CD4-positive, alpha-beta T cell (primary cell): ENCODE data around the gene TNIK. TPM values are rescaled to one million over a fixed set of nuclear protein-coding genes. Genes with fewer than 3 reads are reported as not detected.
A peak's percentile ranks its signal among the peaks of the same experiment; 100 is the strongest.

Experiments
- ATAC-seq: fragments of 200-7000 bp; cut with Tn5 transposase; one replicate; pipeline ENCODE4 v1.10.0; 2022; ENCODE audit warnings: mild to moderate bottlenecking; ENCODE audit not compliant: poor library complexity
- CTCF ChIA-PET: fragments of 350-600 bp; sonication (Branson Sonifier 250); formaldehyde crosslinking; loops from one replicate; lab custom pipeline; 2021; ENCODE audit warnings: antibody characterized with exemption, inconsistent platforms; lab: Charles Lee
- POLR2A ChIA-PET: fragments of 350-600 bp; sonication (Branson Sonifier 250); formaldehyde crosslinking; loops from one replicate; lab custom pipeline; 2021; ENCODE audit warnings: antibody characterized with exemption, inconsistent platforms; lab: Charles Lee
- DNase-seq, 14 experiments: peaks; one replicate each; pipeline ENCODE4 v3.0.0-alpha.2; 2013 to 2020; ENCODE audit warnings: mixed read lengths in 2 of 14
- H3K27ac ChIP-seq, 2 donors: one replicate each; pipeline versions ENCODE4 v1.5.1 to v1.7.0; 2013; ENCODE audit warnings: low read length in 2 of 2, low read depth in 1 of 2, mild to moderate bottlenecking in 1 of 2
- H3K27me3 ChIP-seq, 2 experiments: 1 replicate in 1 of 2; 2 replicates in 1 of 2; pipeline versions ENCODE4 v1.6.1 to v1.7.0; 2013; ENCODE audit warnings: low read length in 2 of 2, control low read depth in 1 of 2, mild to moderate bottlenecking in 1 of 2, moderate library complexity in 1 of 2; ENCODE audit not compliant: insufficient read depth in 2 of 2, control insufficient read depth in 1 of 2
- H3K36me3 ChIP-seq: one replicate; pipeline ENCODE4 v1.6.1; 2013; ENCODE audit warnings: low read length, control low read depth; ENCODE audit not compliant: insufficient read depth
- H3K4me1 ChIP-seq: one replicate; pipeline ENCODE4 v1.6.1; 2013; ENCODE audit warnings: low read length, control low read depth; ENCODE audit not compliant: insufficient read depth
- H3K4me3 ChIP-seq: one replicate; pipeline ENCODE4 v1.5.1; 2013; ENCODE audit warnings: mild to moderate bottlenecking, low read length, moderate library complexity
- H3K9me3 ChIP-seq, 2 experiments: 1 replicate in 1 of 2; 2 replicates in 1 of 2; pipeline versions ENCODE4 v1.6.1 to v1.7.0; 2013; ENCODE audit warnings: low read length in 2 of 2, mild to moderate bottlenecking in 2 of 2, control low read depth in 1 of 2, moderate library complexity in 1 of 2; ENCODE audit not compliant: control insufficient read depth in 1 of 2, insufficient read depth in 1 of 2
- H3K27ac Mint-ChIP-seq: one replicate; pipeline ENCODE4 v1.8.0; 2020; ENCODE audit warnings: mixed read lengths
- H3K27me3 Mint-ChIP-seq: one replicate; pipeline ENCODE4 v1.8.0; 2021; ENCODE audit warnings: mixed read lengths
- H3K36me3 Mint-ChIP-seq: one replicate; pipeline ENCODE4 v1.8.0; 2021; ENCODE audit warnings: low read depth, mixed read lengths
- H3K4me1 Mint-ChIP-seq: one replicate; pipeline ENCODE4 v1.8.0; 2021; ENCODE audit warnings: low read depth, mixed read lengths
- H3K4me3 Mint-ChIP-seq: one replicate; pipeline ENCODE4 v1.8.0; 2020; ENCODE audit warnings: mild to moderate bottlenecking, mixed read lengths
- H3K9me3 Mint-ChIP-seq: one replicate; pipeline ENCODE4 v1.8.0; 2020; ENCODE audit warnings: mixed read lengths
- CTCF ChIP-seq: fragments of 200-600 bp; IDR thresholded peaks from one replicate; pipeline ENCODE4 v1.8.0; 2022; ENCODE audit warnings: antibody characterized with exemption, mild to moderate bottlenecking
- intact Hi-C, 2 experiments: fragments of 100-400 bp; cut with DNase I in 1 of 2; cut with micrococcal nuclease in 1 of 2; formaldehyde crosslinking; loops; one replicate each; pipeline versions ENCODE4 v1.15.1 to v1.9.0; 2023 to 2025; cut with DNase I, micrococcal nuclease
- total RNA-seq, 174 experiments: library from RNA in 2 of 174; stranded (reverse) in 2 of 174; gene quantifications; one replicate each; pipeline ENCODE4 v1.2.3 and lab custom pipeline; 2021 to 2026

The TNIK gene
- total RNA-seq, 2 experiments from 2014 or later = 71.0 to 78.3 TPM

- POLR2A ChIA-PET = no interaction called here
Observed at GRCh38 chr3:171028025-171028778, 432.0 kb downstream of the TNIK start.

GRCh38 chr3:171026597-171027293 is 433.5 kb downstream of the TNIK start, which contains the start of gene SLC2A2:
SLC2A2 (minus strand) TSS chr3:171026720; CDS start chr3:171026670, 50 bp downstream.
- POLR2A ChIA-PET = no interaction called here
- Histone ChIP-seq H3K4me1 (peaks cover 6% of the 10 kb centered on the region), H3K36me3 (no peaks in the 10 kb centered on the region), H3K4me3 (no peak within 1 kb of the TSS), H3K27me3 (peaks cover 5 to 9% of the 10 kb centered on the region in 2 experiments), H3K27ac (no peak within 1 kb of the TSS), H3K9me3 (no peaks in the 10 kb centered on the region)
- intact Hi-C loops = no loop called here
- H3K4me1 Mint-ChIP-seq = no peaks in the 10 kb centered on the region
- H3K36me3 Mint-ChIP-seq = no peaks in the 10 kb centered on the region
- DNase-seq = no peak
- TF ChIP-seq CTCF = no peak
- ATAC-seq = no peak
- no peaks in the 10 kb centered on the region for H3K9me3 Mint-ChIP-seq
- CTCF ChIA-PET = no interaction called here
- H3K4me3 Mint-ChIP-seq = no peak within 1 kb of the TSS
- H3K27me3 Mint-ChIP-seq = peaks cover 31% of the 10 kb centered on the region
- H3K27ac Mint-ChIP-seq = no peak within 1 kb of the TSS

More at GRCh38 chr3:171028025-171028778, 432.0 kb downstream of the TNIK start:
- Histone ChIP-seq H3K36me3 (no peaks in the 10 kb centered on the region), H3K9me3 (no peaks in the 10 kb centered on the region), H3K27me3 (peaks cover 5 to 8% of the 10 kb centered on the region in 2 experiments), H3K4me1 (peaks cover 6% of the 10 kb centered on the region), H3K27ac (no peak overlapping the region), H3K4me3 (peak overlapping the region; percentile 37)
- peak in 9 of 14 experiments; percentile 0 to 28 (median 12) for DNase-seq
- ATAC-seq = peak; percentile 48
- H3K36me3 Mint-ChIP-seq = no peaks in the 10 kb centered on the region
- TF ChIP-seq CTCF = no peak
- no peaks in the 10 kb centered on the region for H3K9me3 Mint-ChIP-seq
- no peak overlapping the region for H3K27ac Mint-ChIP-seq
- H3K27me3 Mint-ChIP-seq = peaks cover 23% of the 10 kb centered on the region
- intact Hi-C loops = no loop called here
- CTCF ChIA-PET = no interaction called here
- H3K4me3 Mint-ChIP-seq = no peak overlapping the region
- H3K4me1 Mint-ChIP-seq = no peaks in the 10 kb centered on the region

GRCh38 chr3:171023566-171023965 is 436.6 kb downstream of the TNIK start:
- Histone ChIP-seq H3K4me3 (no peak overlapping the region), H3K36me3 (no peaks in the 10 kb centered on the region), H3K27ac (no peak overlapping the region), H3K9me3 (no peaks in the 10 kb centered on the region), H3K4me1 (peaks cover 6% of the 10 kb centered on the region), H3K27me3 (peaks cover under 1 to 11% of the 10 kb centered on the region in 2 experiments)
- H3K4me3 Mint-ChIP-seq = no peak overlapping the region
- CTCF ChIA-PET = no interaction called here
- intact Hi-C loops = no loop called here
- peaks cover 39% of the 10 kb centered on the region for H3K27me3 Mint-ChIP-seq
- no peaks in the 10 kb centered on the region for H3K9me3 Mint-ChIP-seq
- no peak overlapping the region for H3K27ac Mint-ChIP-seq
- DNase-seq (no peak), ATAC-seq (no peak)
- no peaks in the 10 kb centered on the region for H3K4me1 Mint-ChIP-seq
- POLR2A ChIA-PET = no interaction called here
- no peak for TF ChIP-seq CTCF
- no peaks in the 10 kb centered on the region for H3K36me3 Mint-ChIP-seq
